Lower leg skin (tissue), 3 donors: ENCODE data around the gene STRA6.

ENCODE experiments used
- POLR2A ChIP-seq, 2 donors: fragments of 450-650 bp; IDR thresholded peaks; one replicate each; pipeline ENCODE4 v1.6.1; 2016 to 2017; ENCODE audit warnings: antibody characterized with exemption in 2 of 2, mild to moderate bottlenecking in 1 of 2, moderate library complexity in 1 of 2
- TF ChIP-seq, protein P1 (sequence below), 3 donors: fragments of 450-650 bp; IDR thresholded peaks; one replicate each; pipeline ENCODE4 v1.5.1; 2016; ENCODE audit warnings: antibody characterized with exemption in 3 of 3, mild to moderate bottlenecking in 3 of 3, moderate library complexity in 2 of 3

DNA sequence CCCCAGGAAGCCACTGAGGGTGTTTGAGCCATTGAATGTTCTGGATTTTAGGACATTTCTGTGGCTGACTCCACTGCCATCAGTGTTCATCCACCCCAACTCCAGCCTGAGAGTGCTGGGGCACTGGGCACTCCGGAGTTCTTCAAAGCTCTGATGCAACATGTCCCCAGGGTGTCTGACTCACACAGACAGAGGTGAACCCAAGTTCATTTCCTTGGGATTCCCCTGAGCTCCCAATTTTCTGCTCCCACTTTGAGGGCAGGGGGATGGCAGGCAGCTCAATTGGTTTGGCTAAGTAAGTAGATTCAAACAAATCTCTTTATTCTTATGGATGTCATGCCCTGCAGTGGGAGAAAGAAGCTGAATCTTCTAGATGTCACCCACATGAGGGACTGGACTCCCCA is 2.2 kb downstream of the STRA6 start:
- TF ChIP-seq POLR2A (IDR thresholded peaks at IDR 0.05), result no peak
- TF ChIP-seq, protein P1, sequence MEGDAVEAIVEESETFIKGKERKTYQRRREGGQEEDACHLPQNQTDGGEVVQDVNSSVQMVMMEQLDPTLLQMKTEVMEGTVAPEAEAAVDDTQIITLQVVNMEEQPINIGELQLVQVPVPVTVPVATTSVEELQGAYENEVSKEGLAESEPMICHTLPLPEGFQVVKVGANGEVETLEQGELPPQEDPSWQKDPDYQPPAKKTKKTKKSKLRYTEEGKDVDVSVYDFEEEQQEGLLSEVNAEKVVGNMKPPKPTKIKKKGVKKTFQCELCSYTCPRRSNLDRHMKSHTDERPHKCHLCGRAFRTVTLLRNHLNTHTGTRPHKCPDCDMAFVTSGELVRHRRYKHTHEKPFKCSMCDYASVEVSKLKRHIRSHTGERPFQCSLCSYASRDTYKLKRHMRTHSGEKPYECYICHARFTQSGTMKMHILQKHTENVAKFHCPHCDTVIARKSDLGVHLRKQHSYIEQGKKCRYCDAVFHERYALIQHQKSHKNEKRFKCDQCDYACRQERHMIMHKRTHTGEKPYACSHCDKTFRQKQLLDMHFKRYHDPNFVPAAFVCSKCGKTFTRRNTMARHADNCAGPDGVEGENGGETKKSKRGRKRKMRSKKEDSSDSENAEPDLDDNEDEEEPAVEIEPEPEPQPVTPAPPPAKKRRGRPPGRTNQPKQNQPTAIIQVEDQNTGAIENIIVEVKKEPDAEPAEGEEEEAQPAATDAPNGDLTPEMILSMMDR (IDR thresholded peaks at IDR 0.05), result no peak
